C4-2B (cell line): ENCODE measurements around the gene MORN1.
"Not testable (repeated sequence)": the region's sequence is repeated elsewhere in the genome, so short reads cannot be mapped to it uniquely, and the experiment has no call there.

Source experiments
- H3K27ac ChIP-seq: fragments of 450-650 bp; 2 replicates; pipeline ENCODE4 v1.5.1; 2017
- CTCF ChIP-seq: fragments of 450-650 bp; conservative IDR thresholded peaks from 2 replicates; pipeline ENCODE4 v1.5.1; 2017; ENCODE audit warnings: mild to moderate bottlenecking
- ZFX ChIP-seq: fragments of 450-650 bp; IDR thresholded peaks from 2 replicates; pipeline ENCODE4 v1.6.1; 2017

Gene MORN1

GRCh38 chr1:2300851-2301606 is 90.3 kb downstream of the MORN1 start:
- H3K27ac ChIP-seq: no peak overlapping the region

GRCh38 chr1:2300004-2300771 is 91.2 kb downstream of the MORN1 start:
- no peak overlapping the region for H3K27ac ChIP-seq
- no peak for TF ChIP-seq ZFX
- TF ChIP-seq CTCF: no peak

More at GRCh38 chr1:2300851-2301606, 90.3 kb downstream of the MORN1 start:
- TF ChIP-seq ZFX: no peak
- TF ChIP-seq CTCF: no peak

GRCh38 chr1:2299131-2299627 is 92.2 kb downstream of the MORN1 start:
- H3K27ac ChIP-seq: no peak overlapping the region
- no peak for TF ChIP-seq CTCF
- TF ChIP-seq ZFX: no peak

- no peak for TF ChIP-seq CTCF
- no peak for TF ChIP-seq ZFX
- no peak overlapping the region for H3K27ac ChIP-seq
Observed at GRCh38 chr1:2298685-2299084, 92.7 kb downstream of the MORN1 start.

- no peak overlapping the region for H3K27ac ChIP-seq
Observed at GRCh38 chr1:2297246-2298011, 93.9 kb downstream of the MORN1 start.

GRCh38 chr1:2296614-2297013 is 94.7 kb downstream of the MORN1 start:
- H3K27ac ChIP-seq: no peak overlapping the region
- no peak for TF ChIP-seq CTCF
- no peak for TF ChIP-seq ZFX

More at GRCh38 chr1:2297246-2298011, 93.9 kb downstream of the MORN1 start:
- TF ChIP-seq ZFX: no peak
- no peak for TF ChIP-seq CTCF

GRCh38 chr1:2296211-2296610 is 95.1 kb downstream of the MORN1 start:
- H3K27ac ChIP-seq: not testable (repeated sequence)
